Panc1 (cell line): ENCODE measurements around the gene EHD1. TPM values are rescaled to one million over a fixed set of nuclear protein-coding genes. Genes with fewer than 3 reads are reported as not detected.

Source experiments
- ATAC-seq: fragments of 200-7000 bp; cut with Tn5 transposase; 2 replicates; pipeline ENCODE4 v1.9.1; 2020; ENCODE audit warnings: mild to moderate bottlenecking, moderate library complexity
- BruUV-seq: library from RNA; stranded (reverse); fragments of 400-500 nt; replicated peaks from 2 replicates; lab custom pipeline; 2021; lab: Mats Ljungman, UMichigan
- CTCF ChIA-PET: fragments of 300-600 bp; sonication (Branson Sonifier 250); formaldehyde crosslinking; loops from one replicate; lab custom pipeline; 2022; ENCODE audit warnings: antibody characterized with exemption; lab: Charles Lee
- POLR2A ChIA-PET: fragments of 300-600 bp; sonication (Branson Sonifier 250); formaldehyde crosslinking; loops from one replicate; lab custom pipeline; 2022; ENCODE audit warnings: antibody characterized with exemption; lab: Charles Lee
- DNase-seq: peaks from one replicate; pipeline ENCODE4 v3.0.0-alpha.2; 2010; ENCODE audit warnings: low read depth, low spot score
- H3K27ac ChIP-seq: 2 replicates; pipeline ENCODE4 v1.5.1; 2011; ENCODE audit warnings: mild to moderate bottlenecking, low read length, inconsistent platforms
- H3K27me3 ChIP-seq: fragments of 200-500 bp; sonication (Bioruptor generic); 2 replicates; pipeline ENCODE4 v1.6.0; 2014; ENCODE audit warnings: low read length, inconsistent platforms; ENCODE audit not compliant: control insufficient read depth, insufficient read depth
- H3K36me3 ChIP-seq: fragments of 200-500 bp; sonication (Bioruptor generic); 2 replicates; pipeline ENCODE4 v1.5.1; 2014; ENCODE audit warnings: inconsistent platforms, mild to moderate bottlenecking, low read length, moderate library complexity; ENCODE audit not compliant: control insufficient read depth, insufficient read depth
- H3K4me1 ChIP-seq: 2 replicates; pipeline ENCODE4 v1.5.1; 2011; ENCODE audit warnings: inconsistent platforms, mild to moderate bottlenecking, low read length, moderate library complexity; ENCODE audit not compliant: control insufficient read depth, insufficient read depth
- H3K4me3 ChIP-seq, 2 experiments: 2 replicates each; pipeline ENCODE4 v1.5.1; 2011 to 2012; ENCODE audit warnings: low read depth in 2 of 2, low read length in 2 of 2, mild to moderate bottlenecking in 2 of 2, inconsistent platforms in 1 of 2, moderate library complexity in 1 of 2
- H3K9me3 ChIP-seq: fragments of 200-500 bp; sonication (Bioruptor generic); 2 replicates; pipeline ENCODE4 v1.5.1; 2014; ENCODE audit warnings: low read depth, mild to moderate bottlenecking, inconsistent platforms, low read length, moderate library complexity; ENCODE audit not compliant: control insufficient read depth, insufficient read depth
- POLR2AphosphoS5 ChIP-seq: IDR thresholded peaks from 2 replicates; pipeline ENCODE4 v1.6.1; 2012; ENCODE audit warnings: mild to moderate bottlenecking, low read depth, low read length, moderate library complexity
- SIN3A ChIP-seq: IDR thresholded peaks from 2 replicates; pipeline ENCODE4 v1.6.1; 2012; ENCODE audit warnings: low read depth, mild to moderate bottlenecking, low read length, moderate library complexity, borderline replicate concordance; ENCODE audit not compliant: insufficient read depth
- TCF7L2 ChIP-seq: IDR thresholded peaks from 2 replicates; pipeline ENCODE4 v1.6.1; 2011; ENCODE audit warnings: mild to moderate bottlenecking, low read depth, low read length, inconsistent platforms
- in situ Hi-C: cut with HindIII; loops from 2 replicates; pipeline ENCODE4 v1.10.0; 2016; ENCODE audit warnings: low sequenced_read_pairs, low pct_unique_long_range_greater_than_20kb
- intact Hi-C: fragments of 100-400 bp; cut with micrococcal nuclease; formaldehyde crosslinking; loops from one replicate; pipeline ENCODE4 v1.10.0; 2022; ENCODE audit not compliant: unreplicated experiment
- total RNA-seq: library from RNA; stranded (reverse); gene quantifications from one replicate; pipeline ENCODE4 v1.2.1, GENCODE V29; 2021; ENCODE audit not compliant: unreplicated experiment
- TF ChIP-seq, protein P1 (sequence below): fragments of 450-650 bp; IDR thresholded peaks from 2 replicates; pipeline ENCODE4 v1.5.1; 2017; ENCODE audit warnings: mild to moderate bottlenecking
- TF ChIP-seq, protein P2 (sequence below), 2 experiments: IDR thresholded peaks; 2 replicates each; pipeline ENCODE4 v1.6.1; 2011 to 2012; ENCODE audit warnings: low read depth in 2 of 2, control low read depth in 1 of 2, low read length in 1 of 2, mild to moderate bottlenecking in 1 of 2, moderate library complexity in 1 of 2; ENCODE audit not compliant: insufficient read depth in 1 of 2

EHD1 gene
- total RNA-seq, 1 experiment from 2014 or later: 186 TPM

DNA sequence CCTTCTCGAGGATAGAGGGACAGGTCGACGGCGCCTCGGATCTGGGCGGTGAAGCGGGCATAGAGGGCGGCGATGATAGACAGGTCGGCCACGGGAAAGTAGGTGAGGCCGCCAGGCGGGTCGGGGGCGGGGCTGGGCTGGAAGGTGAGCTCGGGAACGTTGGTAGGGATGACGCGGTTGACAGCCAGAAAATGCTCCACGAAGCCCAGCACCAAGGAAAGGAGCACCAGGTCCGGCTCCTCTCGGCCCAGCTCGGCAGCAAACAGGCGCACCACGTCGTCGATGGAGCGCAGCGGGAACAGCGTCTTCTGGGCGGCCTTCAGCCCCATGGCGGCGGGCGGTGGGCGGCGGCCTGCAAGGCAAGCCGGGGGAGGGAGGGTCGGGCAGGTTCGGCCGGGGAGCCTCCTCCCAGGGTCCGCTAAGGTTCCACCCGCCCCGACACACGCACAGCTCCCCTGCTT, 68.6 kb downstream of the EHD1 start:
- H3K9me3 ChIP-seq: no peaks in the 10 kb centered on the region
- H3K36me3 ChIP-seq: no peaks in the 10 kb centered on the region
- no peaks in the 10 kb centered on the region for H3K27me3 ChIP-seq
- peak overlapping the region; percentile 73 to 79 for H3K4me3 ChIP-seq
- ChIA-PET POLR2A (no interaction called here), CTCF (interaction anchor here (0.8 kb wide), 1 partner anchor 78 kb away, joined by 3 read pairs; no protein-coding TSS in a partner anchor)
- no peak for DNase-seq
- peaks cover 5% of the 10 kb centered on the region; the same call in 1 of the 2 replicates for H3K4me1 ChIP-seq
- ATAC-seq: peak; percentile 23
- BruUV-seq: no TSS peak
- in situ Hi-C loops: no loop called here
- intact Hi-C loops: no loop called here
- TF ChIP-seq, protein P1, sequence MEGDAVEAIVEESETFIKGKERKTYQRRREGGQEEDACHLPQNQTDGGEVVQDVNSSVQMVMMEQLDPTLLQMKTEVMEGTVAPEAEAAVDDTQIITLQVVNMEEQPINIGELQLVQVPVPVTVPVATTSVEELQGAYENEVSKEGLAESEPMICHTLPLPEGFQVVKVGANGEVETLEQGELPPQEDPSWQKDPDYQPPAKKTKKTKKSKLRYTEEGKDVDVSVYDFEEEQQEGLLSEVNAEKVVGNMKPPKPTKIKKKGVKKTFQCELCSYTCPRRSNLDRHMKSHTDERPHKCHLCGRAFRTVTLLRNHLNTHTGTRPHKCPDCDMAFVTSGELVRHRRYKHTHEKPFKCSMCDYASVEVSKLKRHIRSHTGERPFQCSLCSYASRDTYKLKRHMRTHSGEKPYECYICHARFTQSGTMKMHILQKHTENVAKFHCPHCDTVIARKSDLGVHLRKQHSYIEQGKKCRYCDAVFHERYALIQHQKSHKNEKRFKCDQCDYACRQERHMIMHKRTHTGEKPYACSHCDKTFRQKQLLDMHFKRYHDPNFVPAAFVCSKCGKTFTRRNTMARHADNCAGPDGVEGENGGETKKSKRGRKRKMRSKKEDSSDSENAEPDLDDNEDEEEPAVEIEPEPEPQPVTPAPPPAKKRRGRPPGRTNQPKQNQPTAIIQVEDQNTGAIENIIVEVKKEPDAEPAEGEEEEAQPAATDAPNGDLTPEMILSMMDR: no peak
- no peak for TF ChIP-seq SIN3A
- TF ChIP-seq POLR2AphosphoS5: no peak
- peak overlapping the region; percentile 81 for H3K27ac ChIP-seq

DNA sequence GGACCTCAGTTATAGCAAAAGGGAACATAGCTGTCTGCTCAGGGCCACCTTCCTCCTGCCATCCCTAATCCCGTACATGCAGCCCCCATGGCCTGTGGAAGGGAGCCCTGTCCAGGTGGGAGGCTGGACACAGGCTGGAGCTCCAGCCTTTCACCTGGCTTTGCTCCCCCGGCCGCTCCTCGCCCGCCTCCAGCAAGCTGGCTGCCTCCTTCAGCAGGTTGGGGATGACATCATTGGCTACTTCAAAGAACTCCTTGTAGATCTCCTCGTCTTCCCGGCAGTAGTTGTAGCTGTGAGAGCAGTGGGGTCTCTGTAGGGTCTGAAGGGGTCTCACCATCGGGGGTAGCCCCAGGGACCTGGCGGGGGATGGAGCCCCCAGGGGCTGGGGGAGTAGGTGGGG, 72.9 kb downstream of the EHD1 start:
- no peak overlapping the region for H3K4me3 ChIP-seq
- intact Hi-C loops: no loop called here
- H3K9me3 ChIP-seq: no peaks in the 10 kb centered on the region
- TF ChIP-seq SIN3A (no peak), POLR2AphosphoS5 (no peak), TCF7L2 (no peak)
- TF ChIP-seq, protein P2, sequence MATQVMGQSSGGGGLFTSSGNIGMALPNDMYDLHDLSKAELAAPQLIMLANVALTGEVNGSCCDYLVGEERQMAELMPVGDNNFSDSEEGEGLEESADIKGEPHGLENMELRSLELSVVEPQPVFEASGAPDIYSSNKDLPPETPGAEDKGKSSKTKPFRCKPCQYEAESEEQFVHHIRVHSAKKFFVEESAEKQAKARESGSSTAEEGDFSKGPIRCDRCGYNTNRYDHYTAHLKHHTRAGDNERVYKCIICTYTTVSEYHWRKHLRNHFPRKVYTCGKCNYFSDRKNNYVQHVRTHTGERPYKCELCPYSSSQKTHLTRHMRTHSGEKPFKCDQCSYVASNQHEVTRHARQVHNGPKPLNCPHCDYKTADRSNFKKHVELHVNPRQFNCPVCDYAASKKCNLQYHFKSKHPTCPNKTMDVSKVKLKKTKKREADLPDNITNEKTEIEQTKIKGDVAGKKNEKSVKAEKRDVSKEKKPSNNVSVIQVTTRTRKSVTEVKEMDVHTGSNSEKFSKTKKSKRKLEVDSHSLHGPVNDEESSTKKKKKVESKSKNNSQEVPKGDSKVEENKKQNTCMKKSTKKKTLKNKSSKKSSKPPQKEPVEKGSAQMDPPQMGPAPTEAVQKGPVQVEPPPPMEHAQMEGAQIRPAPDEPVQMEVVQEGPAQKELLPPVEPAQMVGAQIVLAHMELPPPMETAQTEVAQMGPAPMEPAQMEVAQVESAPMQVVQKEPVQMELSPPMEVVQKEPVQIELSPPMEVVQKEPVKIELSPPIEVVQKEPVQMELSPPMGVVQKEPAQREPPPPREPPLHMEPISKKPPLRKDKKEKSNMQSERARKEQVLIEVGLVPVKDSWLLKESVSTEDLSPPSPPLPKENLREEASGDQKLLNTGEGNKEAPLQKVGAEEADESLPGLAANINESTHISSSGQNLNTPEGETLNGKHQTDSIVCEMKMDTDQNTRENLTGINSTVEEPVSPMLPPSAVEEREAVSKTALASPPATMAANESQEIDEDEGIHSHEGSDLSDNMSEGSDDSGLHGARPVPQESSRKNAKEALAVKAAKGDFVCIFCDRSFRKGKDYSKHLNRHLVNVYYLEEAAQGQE (IDR thresholded peaks at IDR 0.05; ENCODE audit: insufficient read depth in 1 of 2, low read depth in 2 of 2, low read length in 1 of 2): no peak
- TF ChIP-seq, protein P1: no peak
- DNase-seq: no peak
- no peak overlapping the region for H3K27ac ChIP-seq
- BruUV-seq: no TSS peak
- H3K36me3 ChIP-seq: no peaks in the 10 kb centered on the region; the same call in 1 of the 2 replicates
- POLR2A ChIA-PET: interaction anchor here (0.6 kb wide), 1 partner anchor 171 kb away, joined by 3 read pairs; no protein-coding TSS in a partner anchor
- no peak for ATAC-seq
- in situ Hi-C loops: no loop called here
- no peaks in the 10 kb centered on the region for H3K27me3 ChIP-seq
- CTCF ChIA-PET: no interaction called here
- H3K4me1 ChIP-seq: peaks cover 23% of the 10 kb centered on the region
